AG04449 (cell line): Measurements from ENCODE around the gene ECPAS.

Experiments
- CTCF ChIA-PET: fragments of 350-600 bp; formaldehyde crosslinking; extraction: SDS; loops from one replicate; lab custom pipeline; 2021; ENCODE audit warnings: antibody characterized with exemption; lab: Yijun Ruan, JAX
- POLR2A ChIA-PET: fragments of 400-600, 350-600 bp; formaldehyde crosslinking; extraction: SDS; loops from one replicate; lab custom pipeline; 2020; ENCODE audit warnings: antibody characterized with exemption, inconsistent platforms; lab: Yijun Ruan, JAX
- DNase-seq: peaks from one replicate; pipeline ENCODE4 v3.0.0-alpha.2; 2010; ENCODE audit warnings: low read depth, low spot score
- H3K4me3 ChIP-seq: 2 replicates; pipeline ENCODE4 v1.5.1; 2011; ENCODE audit warnings: low read depth, mild to moderate bottlenecking, control low read depth, low read length
- TF ChIP-seq, protein P1 (sequence below): IDR thresholded peaks from one replicate; pipeline ENCODE4 v1.5.1; 2011; ENCODE audit warnings: mild to moderate bottlenecking, moderate library complexity, low read length, control low read depth, inconsistent platforms; ENCODE audit not compliant: insufficient read depth; ENCODE audit errors: missing control alignments

ECPAS gene, protein sequence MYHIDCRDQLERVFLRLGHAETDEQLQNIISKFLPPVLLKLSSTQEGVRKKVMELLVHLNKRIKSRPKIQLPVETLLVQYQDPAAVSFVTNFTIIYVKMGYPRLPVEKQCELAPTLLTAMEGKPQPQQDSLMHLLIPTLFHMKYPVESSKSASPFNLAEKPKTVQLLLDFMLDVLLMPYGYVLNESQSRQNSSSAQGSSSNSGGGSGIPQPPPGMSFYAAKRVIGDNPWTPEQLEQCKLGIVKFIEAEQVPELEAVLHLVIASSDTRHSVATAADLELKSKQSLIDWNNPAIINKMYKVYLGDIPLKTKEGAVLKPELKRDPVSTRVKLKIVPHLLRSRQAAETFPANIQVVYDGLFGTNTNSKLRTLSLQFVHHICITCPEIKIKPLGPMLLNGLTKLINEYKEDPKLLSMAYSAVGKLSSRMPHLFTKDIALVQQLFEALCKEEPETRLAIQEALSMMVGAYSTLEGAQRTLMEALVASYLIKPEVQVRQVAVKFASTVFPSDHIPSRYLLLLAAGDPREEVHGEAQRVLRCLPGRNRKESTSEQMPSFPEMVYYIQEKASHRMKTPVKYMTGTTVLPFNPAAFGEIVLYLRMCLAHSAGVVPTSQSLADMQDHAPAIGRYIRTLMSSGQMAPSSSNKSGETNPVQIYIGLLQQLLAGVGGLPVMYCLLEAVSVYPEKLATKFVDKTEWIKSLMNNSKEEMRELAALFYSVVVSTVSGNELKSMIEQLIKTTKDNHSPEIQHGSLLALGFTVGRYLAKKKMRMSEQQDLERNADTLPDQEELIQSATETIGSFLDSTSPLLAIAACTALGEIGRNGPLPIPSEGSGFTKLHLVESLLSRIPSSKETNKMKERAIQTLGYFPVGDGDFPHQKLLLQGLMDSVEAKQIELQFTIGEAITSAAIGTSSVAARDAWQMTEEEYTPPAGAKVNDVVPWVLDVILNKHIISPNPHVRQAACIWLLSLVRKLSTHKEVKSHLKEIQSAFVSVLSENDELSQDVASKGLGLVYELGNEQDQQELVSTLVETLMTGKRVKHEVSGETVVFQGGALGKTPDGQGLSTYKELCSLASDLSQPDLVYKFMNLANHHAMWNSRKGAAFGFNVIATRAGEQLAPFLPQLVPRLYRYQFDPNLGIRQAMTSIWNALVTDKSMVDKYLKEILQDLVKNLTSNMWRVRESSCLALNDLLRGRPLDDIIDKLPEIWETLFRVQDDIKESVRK (N-terminal part only)

DNA sequence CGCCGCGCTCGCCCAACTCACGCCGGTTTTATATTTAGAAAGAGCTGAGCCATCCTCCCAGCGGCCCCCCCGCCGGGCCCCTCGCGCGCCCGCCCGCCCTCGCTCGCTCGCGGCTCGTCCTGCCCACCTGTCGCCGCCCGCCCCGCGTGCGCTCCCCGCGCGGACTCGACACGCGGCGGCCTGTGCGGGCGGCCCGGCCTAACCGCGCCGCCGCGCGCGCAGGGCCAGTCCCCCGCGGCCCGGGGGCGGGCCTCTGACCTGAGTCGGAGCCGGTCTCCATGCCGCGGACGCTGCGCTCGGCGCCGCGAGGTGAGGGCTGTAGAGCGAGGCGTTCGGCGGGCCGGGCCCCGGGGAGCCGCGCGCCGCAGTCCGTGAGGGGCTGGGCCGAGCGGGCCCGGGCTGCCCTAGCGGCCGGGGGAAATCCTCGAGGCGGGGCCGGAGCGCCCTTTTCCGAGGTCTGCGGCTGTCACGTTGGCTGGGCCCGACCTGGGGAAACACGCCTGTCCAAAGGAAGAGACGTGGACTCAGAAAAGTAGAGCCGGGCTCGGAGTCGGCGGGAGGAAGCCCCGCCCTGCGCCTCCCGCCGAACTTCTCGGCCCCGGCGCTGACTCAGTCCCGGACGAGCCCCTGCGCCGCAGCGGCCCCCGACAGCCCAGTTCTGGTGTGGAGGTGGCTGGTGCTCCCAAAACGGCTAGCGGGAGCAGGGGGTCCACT is at the start of gene ECPAS:
Gene ECPAS (minus strand): TSS at position 526 of the 714 bp plus-strand sequence. CDS start 11,465 bp downstream, outside the sequence.
- CTCF ChIA-PET = interaction anchor here (1.4 kb wide), 1 partner anchor 26 kb away, joined by 3 read pairs; no protein-coding TSS in a partner anchor
- H3K4me3 ChIP-seq = peak within 1 kb of the TSS; percentile 89
- TF ChIP-seq, protein P1, sequence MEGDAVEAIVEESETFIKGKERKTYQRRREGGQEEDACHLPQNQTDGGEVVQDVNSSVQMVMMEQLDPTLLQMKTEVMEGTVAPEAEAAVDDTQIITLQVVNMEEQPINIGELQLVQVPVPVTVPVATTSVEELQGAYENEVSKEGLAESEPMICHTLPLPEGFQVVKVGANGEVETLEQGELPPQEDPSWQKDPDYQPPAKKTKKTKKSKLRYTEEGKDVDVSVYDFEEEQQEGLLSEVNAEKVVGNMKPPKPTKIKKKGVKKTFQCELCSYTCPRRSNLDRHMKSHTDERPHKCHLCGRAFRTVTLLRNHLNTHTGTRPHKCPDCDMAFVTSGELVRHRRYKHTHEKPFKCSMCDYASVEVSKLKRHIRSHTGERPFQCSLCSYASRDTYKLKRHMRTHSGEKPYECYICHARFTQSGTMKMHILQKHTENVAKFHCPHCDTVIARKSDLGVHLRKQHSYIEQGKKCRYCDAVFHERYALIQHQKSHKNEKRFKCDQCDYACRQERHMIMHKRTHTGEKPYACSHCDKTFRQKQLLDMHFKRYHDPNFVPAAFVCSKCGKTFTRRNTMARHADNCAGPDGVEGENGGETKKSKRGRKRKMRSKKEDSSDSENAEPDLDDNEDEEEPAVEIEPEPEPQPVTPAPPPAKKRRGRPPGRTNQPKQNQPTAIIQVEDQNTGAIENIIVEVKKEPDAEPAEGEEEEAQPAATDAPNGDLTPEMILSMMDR = peak; percentile 1
- POLR2A ChIA-PET = no interaction called here
- no peak for DNase-seq

DNA sequence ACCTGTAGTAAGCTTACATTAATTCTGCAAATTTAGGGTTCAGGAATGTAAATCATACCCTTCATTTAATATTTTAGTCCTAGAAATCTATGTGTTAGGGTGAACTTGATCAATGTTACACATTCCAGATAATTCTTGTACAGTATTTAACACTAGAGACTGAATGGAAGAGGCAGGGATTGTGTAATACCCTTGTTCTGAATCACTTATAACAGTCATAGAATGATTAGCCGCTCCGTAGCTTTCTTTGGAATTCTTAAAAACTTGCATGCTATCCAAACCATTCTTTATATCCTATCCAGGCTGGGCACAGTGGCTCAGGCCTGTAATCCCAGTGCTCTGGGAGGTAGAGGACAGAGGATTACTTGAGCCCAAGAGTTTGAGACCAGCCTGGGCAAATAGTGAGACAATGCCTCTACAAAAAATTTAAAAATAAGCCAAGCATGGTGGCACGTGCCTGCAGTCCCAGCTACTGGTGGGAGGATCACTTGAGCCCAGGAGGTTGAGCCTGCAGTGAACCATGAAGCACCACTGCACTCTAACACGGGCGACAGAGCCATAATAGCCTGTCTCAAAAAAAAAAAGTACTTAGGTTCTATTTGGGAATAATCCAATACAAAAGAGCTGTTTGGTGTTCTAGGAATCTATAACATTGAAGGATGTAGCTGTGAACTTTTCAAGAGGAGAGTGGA is 49.1 kb upstream of the ECPAS start:
- TF ChIP-seq, protein P1 = no peak
- ChIA-PET CTCF (interaction anchor here (1.0 to 1.1 kb wide), 2 partner anchors 9 to 62 kb away, joined by 3 read pairs; no protein-coding TSS in a partner anchor), POLR2A (no interaction called here)
- no peak overlapping the region for H3K4me3 ChIP-seq
- no peak for DNase-seq

DNA sequence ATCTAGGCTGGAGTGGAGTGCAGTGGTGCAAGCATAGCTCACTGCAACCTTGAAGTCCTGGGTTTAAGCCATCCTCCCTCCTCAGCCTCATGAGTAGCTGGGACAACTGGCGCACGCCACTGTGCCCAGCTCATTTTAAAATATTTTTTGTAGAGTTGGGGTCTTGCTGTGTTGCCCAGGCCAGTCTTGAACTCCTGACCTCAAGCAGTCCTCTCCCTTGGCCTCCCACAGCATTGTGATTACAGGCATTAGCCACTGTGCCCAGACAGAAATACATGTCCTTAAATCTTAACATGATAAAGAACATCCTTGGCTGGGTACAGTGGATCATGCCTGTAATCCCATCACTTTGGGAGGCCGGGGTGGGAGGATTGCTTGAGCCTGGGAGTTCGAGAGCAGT is 47.5 kb upstream of the ECPAS start:
- TF ChIP-seq, protein P1 = no peak
- no peak for DNase-seq
- CTCF ChIA-PET = no interaction called here
- POLR2A ChIA-PET = interaction anchor here (0.6 kb wide), 1 partner anchor 100 kb away, joined by 3 read pairs; no protein-coding TSS in a partner anchor
- H3K4me3 ChIP-seq = no peak overlapping the region

DNA sequence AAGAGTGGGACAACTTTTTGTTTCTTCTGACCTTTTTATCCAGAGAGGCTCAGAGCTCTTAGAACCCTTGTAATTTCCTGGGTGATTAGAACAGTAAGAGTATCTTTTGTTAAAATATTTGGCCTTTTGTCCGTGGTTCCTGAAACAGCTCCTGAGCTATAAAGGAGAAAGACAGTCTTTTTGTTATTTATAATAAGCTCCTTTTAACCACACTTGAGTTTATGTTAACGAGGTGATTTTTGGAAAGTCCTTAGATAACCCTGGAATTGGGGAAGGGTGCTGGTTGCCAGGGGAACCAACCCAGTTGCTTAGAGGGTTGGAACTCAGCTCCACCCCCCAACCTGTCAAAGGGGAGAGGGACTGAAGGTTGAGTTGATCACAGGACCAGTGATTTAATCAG is 45.6 kb upstream of the ECPAS start:
- DNase-seq = no peak
- TF ChIP-seq, protein P1 = no peak
- ChIA-PET CTCF (interaction anchor here (0.6 kb wide), 1 partner anchor 564 kb away, joined by 3 read pairs; no protein-coding TSS in a partner anchor), POLR2A (no interaction called here)
- no peak overlapping the region for H3K4me3 ChIP-seq

DNA sequence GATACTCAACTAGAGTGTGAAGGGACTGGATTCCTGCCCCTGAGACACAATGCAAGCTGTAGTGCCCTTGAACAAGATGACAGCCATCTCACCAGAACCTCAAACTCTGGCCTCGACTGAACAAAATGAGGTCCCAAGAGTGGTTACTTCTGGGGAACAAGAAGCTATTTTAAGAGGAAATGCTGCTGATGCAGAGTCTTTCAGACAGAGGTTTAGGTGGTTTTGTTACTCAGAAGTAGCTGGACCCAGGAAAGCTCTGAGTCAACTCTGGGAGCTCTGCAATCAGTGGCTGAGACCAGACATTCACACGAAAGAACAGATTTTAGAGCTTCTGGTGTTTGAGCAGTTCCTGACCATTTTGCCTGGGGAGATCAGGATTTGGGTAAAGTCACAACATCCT is 43.2 kb upstream of the ECPAS start:
- TF ChIP-seq, protein P1 = no peak
- DNase-seq = no peak
- ChIA-PET CTCF (no interaction called here), POLR2A (interaction anchor here (0.6 kb wide), 1 partner anchor 9 kb away, joined by 3 read pairs; no protein-coding TSS in a partner anchor)
- H3K4me3 ChIP-seq = no peak overlapping the region
